CD4-positive, CD25-positive, alpha-beta regulatory T cell (primary cell): ENCODE measurements around the gene FGGY. TPM values are rescaled to one million over a fixed set of nuclear protein-coding genes. Genes with fewer than 3 reads are reported as not detected.
"Not testable (repeated sequence)": the region's sequence is repeated elsewhere in the genome, so short reads cannot be mapped to it uniquely, and the experiment has no call there.

Source experiments
- ATAC-seq, 2 donors: fragments of 150-1000 bp; cut with Tn5 transposase; one replicate each; pipeline ENCODE4 v1.10.0; 2021; ENCODE audit warnings: low read depth in 2 of 2, moderate number of reproducible peaks in 2 of 2, moderate library complexity in 1 of 2
- DNase-seq, 3 donors: peaks; one replicate each; pipeline versions ENCODE4 v3.0.0 to v3.0.0-alpha.2; 2012 to 2022; ENCODE audit warnings: mixed read lengths in 1 of 3
- H3K27ac ChIP-seq: one replicate; pipeline ENCODE4 v1.7.0; 2013; ENCODE audit warnings: mild to moderate bottlenecking, low read length; ENCODE audit not compliant: insufficient read depth, poor library complexity, severe bottlenecking
- H3K27me3 ChIP-seq: one replicate; pipeline ENCODE4 v1.7.0; 2013; ENCODE audit warnings: low read length; ENCODE audit not compliant: control insufficient read depth, insufficient read depth
- H3K36me3 ChIP-seq: one replicate; pipeline ENCODE4 v1.7.0; 2013; ENCODE audit warnings: mild to moderate bottlenecking, low read length, moderate library complexity; ENCODE audit not compliant: control insufficient read depth, insufficient read depth
- H3K4me1 ChIP-seq: 2 replicates; pipeline ENCODE4 v1.7.0; 2013; ENCODE audit warnings: mild to moderate bottlenecking, low read length; ENCODE audit not compliant: insufficient read depth, control insufficient read depth, poor library complexity, severe bottlenecking
- H3K4me3 ChIP-seq: one replicate; pipeline ENCODE4 v1.7.0; 2013; ENCODE audit warnings: low read depth, mild to moderate bottlenecking, low read length, moderate library complexity
- H3K9me3 ChIP-seq, 2 experiments: 1 replicate in 1 of 2; 2 replicates in 1 of 2; pipeline ENCODE4 v1.7.0; 2013; ENCODE audit warnings: low read length in 2 of 2, mild to moderate bottlenecking in 1 of 2, moderate library complexity in 1 of 2; ENCODE audit not compliant: control insufficient read depth in 2 of 2
- H3K27ac Mint-ChIP-seq, 3 donors: one replicate each; pipeline ENCODE4 v1.8.0; 2020 to 2022; ENCODE audit warnings: mild to moderate bottlenecking in 3 of 3, mixed read lengths in 3 of 3, moderate library complexity in 2 of 3
- H3K27me3 Mint-ChIP-seq: one replicate; pipeline ENCODE4 v1.8.0; 2022; ENCODE audit warnings: mild to moderate bottlenecking, mixed read lengths
- H3K36me3 Mint-ChIP-seq: one replicate; pipeline ENCODE4 v1.8.0; 2020; ENCODE audit warnings: mixed read lengths
- H3K4me1 Mint-ChIP-seq, 4 donors: one replicate each; pipeline ENCODE4 v1.8.0; 2020 to 2022; ENCODE audit warnings: mixed read lengths in 4 of 4, mild to moderate bottlenecking in 1 of 4
- H3K4me3 Mint-ChIP-seq, 4 donors: one replicate each; pipeline ENCODE4 v1.8.0; 2020 to 2022; ENCODE audit warnings: mild to moderate bottlenecking in 4 of 4, mixed read lengths in 4 of 4, moderate library complexity in 3 of 4
- H3K9me3 Mint-ChIP-seq, 7 donors: one replicate each; pipeline ENCODE4 v1.8.0; 2020 to 2022; ENCODE audit warnings: mixed read lengths in 7 of 7, mild to moderate bottlenecking in 3 of 7, moderate library complexity in 2 of 7
- polyA plus RNA-seq, 4 donors: library from polyadenylated mRNA; unstranded; fragments of 300-500 nt; fragmentation: Illumina TruSeq; gene quantifications; one replicate each; pipeline ENCODE4 v1.2.3, GENCODE V29; 2021
- total RNA-seq: library from RNA; stranded (reverse); gene quantifications from one replicate; pipeline ENCODE4 v1.2.3, GENCODE V29; 2022

Gene FGGY
- total and polyA plus RNA-seq, 5 donors from 2014 or later: 1.9 to 7.7 (median 4.5) TPM

- Mint-ChIP-seq H3K4me1 (no peaks in the 10 kb centered on the region), H3K9me3 (peaks cover 0 to 1% (median 0%) of the 10 kb centered on the region in 7 donors), H3K27ac (no peak overlapping the region), H3K36me3 (peaks cover 3% of the 10 kb centered on the region), H3K4me3 (no peak overlapping the region), H3K27me3 (no peaks in the 10 kb centered on the region)
- ATAC-seq (no peak), DNase-seq (no peak)
- Histone ChIP-seq H3K27ac (no peak overlapping the region), H3K36me3 (no peaks in the 10 kb centered on the region), H3K4me3 (no peak overlapping the region), H3K27me3 (no peaks in the 10 kb centered on the region), H3K4me1 (no peaks in the 10 kb centered on the region), H3K9me3 (no peaks in the 10 kb centered on the region)
Observed at GRCh38 chr1:59349101-59349500, 52.2 kb downstream of the FGGY start.

GRCh38 chr1:59350521-59350920, 53.6 kb downstream of the FGGY start:
- H3K27me3 ChIP-seq: no peaks in the 10 kb centered on the region
- H3K4me1 Mint-ChIP-seq: peaks cover 0 to 5% (median 0%) of the 10 kb centered on the region in 4 donors
- H3K27ac ChIP-seq: no peak overlapping the region
- no peaks in the 10 kb centered on the region for H3K36me3 ChIP-seq
- H3K27me3 Mint-ChIP-seq: no peaks in the 10 kb centered on the region
- no peak overlapping the region for H3K4me3 ChIP-seq
- H3K4me1 ChIP-seq: no peaks in the 10 kb centered on the region
- H3K9me3 ChIP-seq: no peaks in the 10 kb centered on the region
- peaks cover 0 to 1% (median 0%) of the 10 kb centered on the region in 7 donors for H3K9me3 Mint-ChIP-seq
- DNase-seq (no peak), ATAC-seq (no peak)
- no peak overlapping the region for H3K27ac Mint-ChIP-seq
- peaks cover 3% of the 10 kb centered on the region for H3K36me3 Mint-ChIP-seq
- no peak overlapping the region for H3K4me3 Mint-ChIP-seq

- no peaks in the 10 kb centered on the region for H3K36me3 ChIP-seq
- Mint-ChIP-seq H3K27ac (no peak overlapping the region), H3K4me1 (peaks cover 0 to 5% (median 0%) of the 10 kb centered on the region in 4 donors), H3K9me3 (peaks cover 0 to 1% (median 0%) of the 10 kb centered on the region in 7 donors), H3K4me3 (no peak overlapping the region), H3K27me3 (no peaks in the 10 kb centered on the region), H3K36me3 (no peaks in the 10 kb centered on the region)
- ATAC-seq (no peak), DNase-seq (no peak)
- no peaks in the 10 kb centered on the region for H3K4me1 ChIP-seq
- H3K27me3 ChIP-seq: no peaks in the 10 kb centered on the region
- no peak overlapping the region for H3K27ac ChIP-seq
- H3K9me3 ChIP-seq: no peaks in the 10 kb centered on the region
- H3K4me3 ChIP-seq: no peak overlapping the region
Observed at GRCh38 chr1:59352065-59352464, 55.2 kb downstream of the FGGY start.

- no peak overlapping the region for H3K27ac ChIP-seq
- Mint-ChIP-seq H3K36me3 (peaks cover 5% of the 10 kb centered on the region), H3K9me3 (peaks cover 0 to 1% (median 0%) of the 10 kb centered on the region in 7 donors), H3K27ac (no peak overlapping the region), H3K27me3 (no peaks in the 10 kb centered on the region), H3K4me1 (peaks cover 0 to 5% (median 0%) of the 10 kb centered on the region in 4 donors), H3K4me3 (no peak overlapping the region)
- no peaks in the 10 kb centered on the region for H3K27me3 ChIP-seq
- H3K36me3 ChIP-seq: no peaks in the 10 kb centered on the region
- H3K4me3 ChIP-seq: no peak overlapping the region
- no peak for ATAC-seq
- no peak for DNase-seq
- no peaks in the 10 kb centered on the region for H3K9me3 ChIP-seq
- H3K4me1 ChIP-seq: no peaks in the 10 kb centered on the region
Observed at GRCh38 chr1:59353453-59353852, 56.6 kb downstream of the FGGY start.

- H3K4me1 Mint-ChIP-seq, H3K4me3 ChIP-seq, DNase-seq, H3K27ac ChIP-seq, H3K4me3 Mint-ChIP-seq, H3K9me3 Mint-ChIP-seq, H3K27me3 ChIP-seq, ATAC-seq, H3K9me3 ChIP-seq, H3K27ac Mint-ChIP-seq, H3K27me3 Mint-ChIP-seq, H3K36me3 ChIP-seq, H3K36me3 Mint-ChIP-seq, H3K4me1 ChIP-seq: not testable (repeated sequence)
Observed at GRCh38 chr1:59354239-59354638, 57.3 kb downstream of the FGGY start.

GRCh38 chr1:59354709-59355337, 57.9 kb downstream of the FGGY start:
- H3K9me3 Mint-ChIP-seq: peaks cover 0 to 1% (median 0%) of the 10 kb centered on the region in 7 donors
- no peaks in the 10 kb centered on the region for H3K36me3 ChIP-seq
- H3K4me1 Mint-ChIP-seq: peaks cover 0 to 5% (median 0%) of the 10 kb centered on the region in 4 donors
- peaks cover 5% of the 10 kb centered on the region for H3K36me3 Mint-ChIP-seq
- H3K9me3 ChIP-seq: no peaks in the 10 kb centered on the region
- no peak for ATAC-seq
- peak overlapping the region in 1 of 3 donors; percentile 19 for H3K27ac Mint-ChIP-seq
- no peaks in the 10 kb centered on the region for H3K4me1 ChIP-seq
- DNase-seq: no peak
- no peak overlapping the region for H3K4me3 ChIP-seq
- H3K4me3 Mint-ChIP-seq: no peak overlapping the region
- H3K27me3 Mint-ChIP-seq: no peaks in the 10 kb centered on the region
- H3K27me3 ChIP-seq: no peaks in the 10 kb centered on the region
- H3K27ac ChIP-seq: no peak overlapping the region

- Mint-ChIP-seq H3K36me3 (peaks cover 5% of the 10 kb centered on the region), H3K27me3 (no peaks in the 10 kb centered on the region), H3K4me1 (peaks cover 0 to 5% (median 0%) of the 10 kb centered on the region in 4 donors), H3K4me3 (no peak overlapping the region), H3K27ac (no peak overlapping the region), H3K9me3 (peaks cover 0 to under 1% (median 0%) of the 10 kb centered on the region in 7 donors)
- no peak overlapping the region for H3K27ac ChIP-seq
- no peaks in the 10 kb centered on the region for H3K27me3 ChIP-seq
- no peaks in the 10 kb centered on the region for H3K9me3 ChIP-seq
- no peaks in the 10 kb centered on the region for H3K4me1 ChIP-seq
- H3K4me3 ChIP-seq: no peak overlapping the region
- no peaks in the 10 kb centered on the region for H3K36me3 ChIP-seq
- ATAC-seq: no peak
- DNase-seq: no peak
Observed at GRCh38 chr1:59355361-59355760, 58.5 kb downstream of the FGGY start.

GRCh38 chr1:59356627-59357026, 59.7 kb downstream of the FGGY start:
- Histone ChIP-seq H3K4me3 (no peak overlapping the region), H3K27ac (no peak overlapping the region), H3K36me3 (no peaks in the 10 kb centered on the region), H3K4me1 (no peaks in the 10 kb centered on the region), H3K27me3 (no peaks in the 10 kb centered on the region), H3K9me3 (no peaks in the 10 kb centered on the region)
- H3K4me3 Mint-ChIP-seq: no peak overlapping the region
- peaks cover 0 to 5% (median 0%) of the 10 kb centered on the region in 4 donors for H3K4me1 Mint-ChIP-seq
- H3K27me3 Mint-ChIP-seq: no peaks in the 10 kb centered on the region
- no peak for ATAC-seq
- no peak for DNase-seq
- H3K27ac Mint-ChIP-seq: no peak overlapping the region
- H3K9me3 Mint-ChIP-seq: no peaks in the 10 kb centered on the region
- peaks cover 9% of the 10 kb centered on the region for H3K36me3 Mint-ChIP-seq
